PC-9 (cell line): Measurements from ENCODE around the gene SOX2. TPM values are rescaled to one million over a fixed set of nuclear protein-coding genes. Genes with fewer than 3 reads are reported as not detected.

ENCODE experiments used
- BruUV-seq: library from RNA; stranded (reverse); fragments of 400-500 nt; replicated peaks from 2 replicates; lab custom pipeline; 2021; lab: Mats Ljungman, UMichigan
- CTCF ChIA-PET: fragments of 300-600 bp; sonication (Branson Sonifier 250); formaldehyde crosslinking; loops from one replicate; lab custom pipeline; 2022; ENCODE audit warnings: antibody characterized with exemption; lab: Charles Lee
- POLR2A ChIA-PET: fragments of 300-600 bp; sonication (Branson Sonifier 250); formaldehyde crosslinking; loops from one replicate; lab custom pipeline; 2022; ENCODE audit warnings: antibody characterized with exemption; ENCODE audit not compliant: unreplicated experiment; lab: Charles Lee
- DNase-seq, 2 experiments: peaks; one replicate each; pipeline versions ENCODE4 v3.0.0 to v3.0.0-alpha.2; 2015 to 2022; ENCODE audit warnings: mixed read lengths in 1 of 2
- H2AFZ ChIP-seq: fragments of 200-600 bp; sonication (generic); 2 replicates; pipeline ENCODE4 v1.8.1; 2017; ENCODE audit warnings: antibody characterized with exemption
- H3F3A ChIP-seq: fragments of 200-600 bp; sonication (generic); 2 replicates; pipeline ENCODE4 v1.8.1; 2017; ENCODE audit warnings: antibody characterized with exemption, mild to moderate bottlenecking, low read depth; ENCODE audit not compliant: insufficient read depth
- H3K27ac ChIP-seq: fragments of 200-600 bp; sonication (generic); 2 replicates; pipeline ENCODE4 v1.6.1; 2016; ENCODE audit warnings: mixed run types
- H3K27me3 ChIP-seq: fragments of 200-600 bp; sonication (generic); 2 replicates; pipeline ENCODE4 v1.6.1; 2016; ENCODE audit warnings: low read depth, mixed run types; ENCODE audit not compliant: insufficient read depth
- H3K36me3 ChIP-seq: fragments of 200-600 bp; sonication (generic); 2 replicates; pipeline ENCODE4 v1.6.1; 2016; ENCODE audit warnings: low read depth, mixed run types
- H3K4me1 ChIP-seq: fragments of 200-600 bp; sonication (generic); replicated peaks from 2 replicates; pipeline ENCODE4 v1.6.1; 2016; ENCODE audit warnings: mixed run types; ENCODE audit not compliant: insufficient read depth
- H3K4me2 ChIP-seq: fragments of 200-600 bp; sonication (generic); 2 replicates; pipeline ENCODE4 v1.6.1; 2017; ENCODE audit warnings: mixed run types
- H3K4me3 ChIP-seq: fragments of 200-600 bp; sonication (generic); 2 replicates; pipeline ENCODE4 v1.6.1; 2016; ENCODE audit warnings: mixed run types
- H3K79me2 ChIP-seq: fragments of 200-600 bp; sonication (generic); 2 replicates; pipeline ENCODE4 v1.6.1; 2017; ENCODE audit warnings: low read depth, mixed run types
- H3K9me2 ChIP-seq: fragments of 200-600 bp; sonication (generic); 2 replicates; pipeline ENCODE4 v1.8.1; 2017; ENCODE audit warnings: mild to moderate bottlenecking; ENCODE audit not compliant: insufficient read depth
- H3K9me3 ChIP-seq: fragments of 200-600 bp; sonication (generic); 2 replicates; pipeline ENCODE4 v1.8.1; 2016; ENCODE audit warnings: low read depth; ENCODE audit not compliant: insufficient read depth
- H4K20me1 ChIP-seq: fragments of 200-600 bp; sonication (generic); 2 replicates; pipeline ENCODE4 v1.8.1; 2017; ENCODE audit not compliant: insufficient read depth
- CTCF ChIP-seq: fragments of 200-600 bp; sonication (generic); conservative IDR thresholded peaks from 2 replicates; pipeline ENCODE4 v1.6.1; 2017; ENCODE audit warnings: mixed run types, antibody characterized with exemption, mild to moderate bottlenecking, moderate library complexity
- EZH2 ChIP-seq: fragments of 200-600 bp; sonication (generic); IDR thresholded peaks from 2 replicates; pipeline ENCODE4 v1.8.0; 2017; ENCODE audit warnings: antibody characterized with exemption, low read depth
- intact Hi-C: fragments of 100-400 bp; cut with micrococcal nuclease; formaldehyde crosslinking; loops from one replicate; pipeline ENCODE4 v1.10.0; 2022; ENCODE audit not compliant: unreplicated experiment
- total RNA-seq: library from RNA; stranded (reverse); gene quantifications from 2 replicates; pipeline ENCODE4 v1.2.3, GENCODE V29; 2021

The SOX2 gene
- total RNA-seq, 1 experiment from 2014 or later, result not detected

GRCh38 chr3:181696626-181697230 is 15.0 kb upstream of the SOX2 start:
- ChIA-PET POLR2A (no interaction called here), CTCF (no interaction called here)
- DNase-seq, result no peak

DNA sequence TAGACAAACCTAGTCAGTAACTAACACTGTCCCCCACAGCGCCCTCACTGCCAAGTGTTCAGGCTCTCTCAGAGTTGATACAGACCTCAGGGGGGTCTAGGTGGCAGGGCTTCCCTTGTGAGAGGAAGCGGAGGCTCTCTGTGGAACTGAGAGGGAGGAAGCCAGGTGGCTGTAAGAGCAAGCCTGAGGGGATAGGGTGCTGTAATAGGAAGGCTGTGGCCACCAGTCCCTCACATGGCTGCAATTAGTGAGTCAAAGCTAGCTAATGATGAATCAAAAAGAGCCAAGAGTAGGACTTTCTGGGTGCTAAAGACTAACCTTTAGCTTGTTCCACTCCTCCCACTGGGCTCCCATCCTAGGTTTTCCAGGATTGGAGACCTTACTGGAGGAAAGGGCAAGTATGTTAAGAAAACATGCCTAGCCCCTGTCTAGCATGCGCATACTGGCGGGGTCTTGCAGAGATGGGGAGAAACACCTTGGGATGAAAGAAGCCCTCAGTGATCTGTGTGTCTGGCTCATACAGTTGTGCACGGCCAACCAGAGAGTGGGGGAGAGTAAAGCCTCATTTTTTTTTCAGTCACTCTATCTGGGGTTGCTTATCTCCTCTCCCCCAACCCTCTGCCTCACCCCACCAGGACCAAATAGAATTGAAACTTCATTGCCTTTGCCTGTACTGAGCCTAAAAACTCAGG is 13.3 kb upstream of the SOX2 start:
- H3K4me2 ChIP-seq, result no peak overlapping the region
- H3K9me3 ChIP-seq, result no peaks in the 10 kb centered on the region
- ChIA-PET POLR2A (no interaction called here), CTCF (interaction anchor here (0.5 kb wide), 1 partner anchor 919 kb away, joined by 5 read pairs; no protein-coding TSS in a partner anchor)
- peaks cover 5% of the 10 kb centered on the region; the same call in 1 of the 2 replicates for H3K4me1 ChIP-seq
- no peaks in the 10 kb centered on the region for H3K9me2 ChIP-seq
- H3F3A ChIP-seq, result no peaks in the 10 kb centered on the region; the same call in 1 of the 2 replicates
- no peak for DNase-seq
- H3K36me3 ChIP-seq, result no peaks in the 10 kb centered on the region
- no peak overlapping the region for H3K27ac ChIP-seq
- no TSS peak for BruUV-seq
- TF ChIP-seq EZH2, result no peak
- no peak for TF ChIP-seq CTCF
- no peak overlapping the region for H3K4me3 ChIP-seq
- no peak overlapping the region for H2AFZ ChIP-seq
- no peaks in the 10 kb centered on the region for H4K20me1 ChIP-seq
- intact Hi-C loops, result loop anchor here (5.0 kb wide), 2 partner anchors 131 to 596 kb away; no protein-coding TSS in a partner anchor
- no peaks in the 10 kb centered on the region for H3K79me2 ChIP-seq
- H3K27me3 ChIP-seq, result peaks cover 36% of the 10 kb centered on the region; the same call in 1 of the 2 replicates

More at GRCh38 chr3:181696626-181697230, 15.0 kb upstream of the SOX2 start:
- Histone ChIP-seq H3K9me3 (no peaks in the 10 kb centered on the region), H3K27me3 (peaks cover 36% of the 10 kb centered on the region; the same call in 1 of the 2 replicates), H3K9me2 (no peaks in the 10 kb centered on the region), H3K79me2 (no peaks in the 10 kb centered on the region), H3F3A (no peaks in the 10 kb centered on the region; the same call in 1 of the 2 replicates), H3K4me1 (peaks cover 5% of the 10 kb centered on the region; the same call in 1 of the 2 replicates), H3K27ac (no peak overlapping the region), H2AFZ (no peak overlapping the region), H3K4me3 (no peak overlapping the region), H4K20me1 (no peaks in the 10 kb centered on the region), H3K36me3 (no peaks in the 10 kb centered on the region), H3K4me2 (no peak overlapping the region)
- intact Hi-C loops, result loop anchor here (5.0 kb wide), 2 partner anchors 129 to 594 kb away; no protein-coding TSS in a partner anchor
- BruUV-seq, result no TSS peak
- no peak for TF ChIP-seq EZH2

DNA sequence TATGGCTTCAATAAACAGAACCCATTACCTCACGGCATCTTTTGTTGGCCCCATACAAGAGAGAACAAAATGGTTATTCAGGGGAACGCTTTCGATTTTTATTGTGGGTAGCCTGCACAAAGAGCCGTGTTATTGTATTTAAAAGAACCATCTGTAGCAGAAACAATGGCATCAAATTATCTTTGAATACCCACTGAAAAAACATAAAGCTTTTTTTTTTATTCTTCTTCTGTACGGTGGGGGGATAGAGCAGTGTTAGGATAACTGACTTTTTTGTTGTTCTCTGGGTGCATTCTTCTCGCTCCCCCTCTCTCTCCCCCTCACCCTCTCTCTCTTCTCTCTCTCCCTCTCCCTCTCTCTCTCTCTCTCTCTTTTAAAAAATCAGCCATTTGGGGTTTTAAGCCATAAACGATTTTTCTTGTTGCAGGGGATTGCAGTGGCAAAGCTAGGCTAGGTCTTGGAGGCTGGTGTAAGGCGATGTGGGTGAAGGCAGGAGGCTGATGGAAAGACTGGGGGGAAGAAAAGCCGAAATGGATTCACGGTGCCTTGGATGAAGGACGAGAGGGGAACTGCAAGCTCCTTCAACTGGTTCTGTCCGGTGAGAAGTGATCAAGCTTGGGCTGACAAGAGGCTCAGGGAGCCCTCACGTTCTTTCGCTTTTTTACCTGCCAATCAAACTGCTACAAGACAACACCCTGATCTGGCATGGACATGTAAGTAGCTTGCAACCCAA is 12.4 kb upstream of the SOX2 start:
- Histone ChIP-seq H3K27me3 (peaks cover 36% of the 10 kb centered on the region; the same call in 1 of the 2 replicates), H4K20me1 (no peaks in the 10 kb centered on the region), H3K4me1 (peaks cover 5% of the 10 kb centered on the region; the same call in 1 of the 2 replicates), H3K27ac (no peak overlapping the region), H3F3A (no peaks in the 10 kb centered on the region; the same call in 1 of the 2 replicates), H3K4me2 (no peak overlapping the region), H3K4me3 (no peak overlapping the region), H3K9me3 (no peaks in the 10 kb centered on the region), H3K79me2 (no peaks in the 10 kb centered on the region), H3K36me3 (no peaks in the 10 kb centered on the region), H2AFZ (no peak overlapping the region), H3K9me2 (no peaks in the 10 kb centered on the region)
- no TSS peak for BruUV-seq
- TF ChIP-seq CTCF, result no peak
- no peak for TF ChIP-seq EZH2
- intact Hi-C loops, result loop anchor here (5.0 kb wide), 2 partner anchors 132 to 597 kb away; no protein-coding TSS in a partner anchor
- CTCF ChIA-PET, result interaction anchor here (0.6 to 1.8 kb wide), 7 partner anchors 58 to 1012 kb away, joined by 3 to 6 read pairs (median 4); no protein-coding TSS in a partner anchor
- DNase-seq, result no peak
- POLR2A ChIA-PET, result no interaction called here
